ENCODE measurements around the gene OR51D1.

OR51D1 gene, protein sequence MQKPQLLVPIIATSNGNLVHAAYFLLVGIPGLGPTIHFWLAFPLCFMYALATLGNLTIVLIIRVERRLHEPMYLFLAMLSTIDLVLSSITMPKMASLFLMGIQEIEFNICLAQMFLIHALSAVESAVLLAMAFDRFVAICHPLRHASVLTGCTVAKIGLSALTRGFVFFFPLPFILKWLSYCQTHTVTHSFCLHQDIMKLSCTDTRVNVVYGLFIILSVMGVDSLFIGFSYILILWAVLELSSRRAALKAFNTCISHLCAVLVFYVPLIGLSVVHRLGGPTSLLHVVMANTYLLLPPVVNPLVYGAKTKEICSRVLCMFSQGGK

DNA sequence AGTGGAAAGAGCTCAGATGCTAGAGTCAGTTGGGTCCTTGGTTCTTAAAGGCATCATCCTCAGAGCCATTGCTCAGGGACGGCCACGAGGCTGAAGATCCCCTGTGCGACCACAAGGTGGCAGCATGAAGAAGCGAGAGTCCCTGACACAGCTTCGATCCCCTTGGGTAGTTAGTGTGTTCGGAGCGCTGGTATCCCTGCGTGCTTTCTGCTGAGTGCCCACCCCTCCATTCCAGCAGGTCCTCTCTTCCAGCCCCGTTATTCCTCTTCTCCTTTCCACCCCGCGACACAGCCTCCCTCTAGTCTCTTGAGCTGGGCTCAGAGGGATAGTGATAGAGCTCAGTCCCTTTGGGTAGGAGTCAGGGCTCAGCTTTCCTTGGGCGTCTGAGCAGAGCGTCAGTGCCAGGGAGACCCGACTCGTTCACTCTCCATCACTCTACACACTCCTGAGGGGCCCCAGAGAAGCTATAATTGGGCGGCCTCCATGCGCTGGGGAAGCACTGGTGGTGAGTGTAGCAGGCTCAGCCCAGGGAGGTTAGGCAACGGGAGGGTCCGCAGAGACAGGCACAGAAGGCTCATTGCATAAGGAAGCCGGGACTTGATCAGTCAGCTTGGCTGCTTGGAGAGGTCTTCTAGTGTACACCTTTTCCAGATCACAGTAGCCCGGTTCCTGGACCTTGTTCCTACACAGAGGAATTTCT, at the start of gene OR51D1:
OR51D1 (plus strand) TSS at position 516 of the 700 bp plus-strand sequence. CDS start 2,314 bp downstream, outside the sequence.
- peak; percentile 45 for DNase-seq (ENCODE audit: low read depth, low spot score)

DNA sequence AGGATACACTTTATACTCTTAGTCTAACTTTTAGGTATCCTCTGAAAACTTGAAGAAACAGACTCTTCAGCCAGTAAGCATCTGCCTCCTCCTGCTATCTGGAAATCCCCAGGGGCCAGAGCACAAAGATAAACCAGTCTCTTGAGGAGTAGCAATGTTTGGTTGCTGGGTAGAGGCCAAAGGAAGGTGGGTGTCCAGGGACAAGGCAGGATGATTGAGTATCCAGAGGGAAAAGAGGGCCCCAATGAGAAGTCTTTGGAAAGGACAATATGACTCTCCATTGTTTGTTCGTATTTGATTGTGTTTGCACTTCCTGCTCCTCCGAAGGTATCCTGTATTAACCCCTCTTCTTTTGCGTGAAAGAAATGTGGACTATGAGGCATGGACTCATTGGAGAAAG, 48.3 kb upstream of the OR51D1 start:
- DNase-seq (ENCODE audit: low read depth, low spot score), result no peak

GRCh38 chr11:4593739-4594138, 43.5 kb upstream of the OR51D1 start, which contains the start of gene OR52I1:
TSS of gene OR52I1 (plus strand) at chr11:4594039. CDS start at chr11:4594039, 0 bp downstream.
- DNase-seq (ENCODE audit: low read depth, low spot score), result no peak

DNA sequence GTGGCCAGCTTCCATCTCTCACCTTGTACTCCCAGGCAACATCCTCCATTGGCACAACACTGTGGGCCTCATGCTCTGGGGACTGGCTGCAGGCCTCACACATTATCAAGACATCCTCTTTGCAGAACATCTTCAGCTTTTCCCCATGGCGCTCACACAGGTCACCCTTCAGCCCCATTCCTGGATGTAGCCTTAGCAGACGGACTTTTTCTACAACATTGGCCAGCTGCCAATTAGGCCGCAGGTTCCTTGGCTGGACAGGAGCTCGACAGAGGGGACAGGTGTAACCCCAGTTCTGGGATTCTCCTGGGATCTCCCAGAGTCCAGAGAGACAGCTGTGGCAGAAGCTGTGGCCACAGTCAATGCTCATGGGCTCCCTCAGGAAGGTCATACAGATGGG, 32.2 kb upstream of the OR51D1 start:
- no peak for DNase-seq (ENCODE audit: low read depth, low spot score)

- no peak for DNase-seq (ENCODE audit: low read depth, low spot score)
Observed at GRCh38 chr11:4606231-4607015, 30.9 kb upstream of the OR51D1 start.

GRCh38 chr11:4607096-4607495, 30.2 kb upstream of the OR51D1 start:
- no peak for DNase-seq (ENCODE audit: low read depth, low spot score)

DNA sequence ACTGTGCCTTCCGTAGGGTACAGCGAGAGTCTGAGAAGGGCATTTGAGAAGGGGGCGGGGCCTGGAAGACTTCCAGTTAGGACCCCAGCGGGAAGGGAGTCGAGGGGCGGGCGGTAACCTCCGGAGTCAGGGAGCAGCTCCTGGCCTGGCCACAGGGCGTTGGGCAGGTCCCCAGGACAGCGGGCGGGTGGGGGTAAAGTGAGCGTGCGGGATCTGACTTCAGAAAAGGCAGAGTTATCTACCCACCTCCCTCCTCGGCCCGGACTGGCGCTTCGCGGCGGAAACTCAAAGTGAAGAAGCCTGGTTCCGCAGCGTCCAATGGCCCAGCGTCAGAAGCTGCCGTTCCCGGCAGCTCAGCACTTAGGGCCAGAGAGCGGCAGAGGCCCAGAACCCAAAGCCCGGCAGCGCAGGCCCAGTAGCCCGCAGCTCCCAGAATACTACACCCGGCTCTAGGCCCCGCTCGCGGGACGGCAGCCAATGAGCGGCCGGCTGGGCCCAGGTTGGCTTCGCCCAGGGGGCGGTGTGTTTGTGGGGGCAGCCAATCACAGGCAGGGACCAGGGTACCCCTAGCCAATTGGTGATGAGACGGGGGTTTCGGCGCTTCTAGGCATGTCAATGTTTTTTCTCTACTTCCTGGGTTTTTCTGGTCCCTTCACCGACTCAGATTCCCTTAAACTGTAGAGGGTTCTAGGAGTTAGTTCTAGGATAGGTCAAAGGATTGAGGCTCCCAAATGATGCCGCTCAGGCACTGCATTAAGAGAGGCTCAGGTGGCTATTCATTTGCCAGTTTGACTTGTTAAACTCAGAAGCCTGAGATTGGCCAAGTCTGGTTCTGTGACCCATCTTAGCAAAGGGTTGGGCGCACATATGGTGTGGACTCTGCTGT, 29.3 kb upstream of the OR51D1 start, which contains the start of gene TRIM68:
TRIM68 (minus strand) TSS at position 451 of the 886 bp plus-strand sequence. CDS start 2,727 bp downstream, outside the sequence.
- DNase-seq (ENCODE audit: low read depth, low spot score), result peak; percentile 69

DNA sequence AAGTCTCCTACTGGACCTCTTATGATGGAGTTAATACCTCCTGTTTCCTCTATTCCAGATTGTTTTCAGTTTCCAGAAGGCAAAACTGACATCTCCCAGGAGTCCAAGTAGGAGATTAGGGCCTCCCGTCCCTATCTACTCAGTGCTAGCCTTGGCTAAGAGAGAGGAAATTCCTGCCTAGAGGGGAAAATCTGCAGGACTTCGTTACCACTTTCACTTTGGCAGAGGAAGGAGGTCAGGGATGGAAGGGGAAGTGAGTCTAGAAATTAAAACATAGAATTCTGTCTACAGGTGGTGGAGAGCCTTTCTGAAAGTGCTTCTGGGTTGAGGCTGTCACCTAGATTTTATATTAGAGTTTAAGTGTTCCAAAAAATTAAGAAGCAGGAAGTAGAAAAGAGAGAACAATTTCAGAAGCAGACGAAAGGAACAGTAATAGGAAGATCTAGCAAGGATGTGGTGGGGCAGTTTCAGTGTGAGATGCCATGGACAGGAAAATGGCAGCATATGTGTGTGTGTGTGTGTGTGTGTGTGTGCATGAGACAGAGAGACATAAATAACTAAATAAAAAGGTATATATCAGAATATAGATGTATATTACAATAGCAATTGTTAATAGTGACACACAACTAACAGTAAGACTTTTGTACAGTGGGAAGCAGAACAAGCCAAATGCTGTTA, 26.9 kb upstream of the OR51D1 start:
- DNase-seq (ENCODE audit: low read depth, low spot score), result no peak

DNA sequence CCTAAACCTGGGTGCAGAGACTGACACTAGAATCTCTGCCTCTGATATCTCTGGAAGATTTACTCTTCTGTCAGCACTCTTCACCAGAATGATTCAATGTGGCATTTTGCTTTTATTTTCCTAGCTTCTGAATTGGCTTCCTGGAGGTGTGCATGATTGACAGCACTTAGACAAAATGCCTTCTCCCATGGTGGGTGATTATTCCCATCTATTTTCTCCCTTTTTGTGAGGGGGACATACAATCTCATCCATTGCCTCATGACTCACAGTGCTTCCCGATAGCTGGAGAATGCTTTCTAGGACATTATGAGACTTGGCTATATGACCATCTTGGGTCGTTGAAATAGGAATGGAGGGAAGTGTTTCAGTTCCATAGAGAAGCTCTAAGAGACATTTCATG, 25.3 kb upstream of the OR51D1 start:
- no peak for DNase-seq (ENCODE audit: low read depth, low spot score)

DNA sequence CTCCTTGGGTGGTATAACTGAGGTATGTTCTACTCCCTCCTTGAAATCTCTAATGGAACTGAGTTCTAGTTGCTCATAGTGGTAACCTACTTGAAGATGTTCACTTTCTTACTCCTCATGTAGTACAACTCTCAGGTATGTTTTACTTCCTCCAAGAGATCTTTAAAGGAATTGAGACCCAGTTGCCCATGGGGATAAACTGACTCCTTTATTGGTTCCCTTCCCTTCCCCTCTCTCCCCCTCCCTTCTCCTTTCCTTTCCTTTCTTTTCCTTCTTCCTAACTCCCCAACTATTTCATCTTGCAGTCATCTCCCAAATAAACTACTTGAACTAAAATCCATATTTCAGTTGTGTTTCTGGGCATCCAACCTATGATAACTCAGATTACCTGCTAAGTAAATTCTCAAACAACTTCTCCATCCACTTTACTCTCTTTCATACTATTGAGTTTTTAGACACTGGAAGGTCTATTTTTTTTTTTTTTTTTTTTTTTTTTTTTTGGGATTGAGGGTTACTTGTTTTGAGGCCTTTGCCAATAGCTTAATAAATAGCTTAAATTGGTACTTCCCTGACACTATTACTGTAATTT, 21.3 kb upstream of the OR51D1 start:
- no peak for DNase-seq (ENCODE audit: low read depth, low spot score)

GRCh38 chr11:4619514-4619913, 17.8 kb upstream of the OR51D1 start:
- no peak for DNase-seq (ENCODE audit: low read depth, low spot score)

- peak; percentile 52 for DNase-seq (ENCODE audit: low read depth, low spot score)
Observed at GRCh38 chr11:4626207-4627099, 10.8 kb upstream of the OR51D1 start.

DNA sequence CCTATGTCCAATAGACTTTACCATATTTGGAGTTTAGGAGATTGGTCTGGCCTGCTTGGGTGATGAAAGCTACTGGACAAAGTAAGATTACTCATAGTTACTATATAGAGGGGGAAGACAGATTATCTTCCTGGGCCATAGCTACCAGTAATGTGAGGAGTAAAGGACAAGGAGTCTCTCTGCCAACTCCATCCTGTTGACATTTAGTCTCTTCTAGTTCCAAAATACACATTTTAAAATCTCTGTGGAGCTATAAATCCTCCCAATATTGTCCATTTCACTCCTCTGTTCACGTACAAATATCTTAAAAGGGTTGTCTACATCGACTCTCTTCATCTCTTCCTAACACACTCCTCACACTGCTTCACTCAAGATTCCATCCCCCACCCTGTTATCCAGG, 1.1 kb upstream of the OR51D1 start:
- DNase-seq (ENCODE audit: low read depth, low spot score), result no peak

GRCh38 chr11:4637662-4638047, 378 bp downstream of the OR51D1 start:
- DNase-seq (ENCODE audit: low read depth, low spot score), result no peak

DNA sequence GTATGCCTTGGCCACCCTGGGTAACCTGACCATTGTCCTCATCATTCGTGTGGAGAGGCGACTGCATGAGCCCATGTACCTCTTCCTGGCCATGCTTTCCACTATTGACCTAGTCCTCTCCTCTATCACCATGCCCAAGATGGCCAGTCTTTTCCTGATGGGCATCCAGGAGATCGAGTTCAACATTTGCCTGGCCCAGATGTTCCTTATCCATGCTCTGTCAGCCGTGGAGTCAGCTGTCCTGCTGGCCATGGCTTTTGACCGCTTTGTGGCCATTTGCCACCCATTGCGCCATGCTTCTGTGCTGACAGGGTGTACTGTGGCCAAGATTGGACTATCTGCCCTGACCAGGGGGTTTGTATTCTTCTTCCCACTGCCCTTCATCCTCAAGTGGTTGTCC, 2.7 kb downstream of the OR51D1 start:
- DNase-seq (ENCODE audit: low read depth, low spot score), result no peak

GRCh38 chr11:4641501-4641900, 4.2 kb downstream of the OR51D1 start:
- no peak for DNase-seq (ENCODE audit: low read depth, low spot score)

DNA sequence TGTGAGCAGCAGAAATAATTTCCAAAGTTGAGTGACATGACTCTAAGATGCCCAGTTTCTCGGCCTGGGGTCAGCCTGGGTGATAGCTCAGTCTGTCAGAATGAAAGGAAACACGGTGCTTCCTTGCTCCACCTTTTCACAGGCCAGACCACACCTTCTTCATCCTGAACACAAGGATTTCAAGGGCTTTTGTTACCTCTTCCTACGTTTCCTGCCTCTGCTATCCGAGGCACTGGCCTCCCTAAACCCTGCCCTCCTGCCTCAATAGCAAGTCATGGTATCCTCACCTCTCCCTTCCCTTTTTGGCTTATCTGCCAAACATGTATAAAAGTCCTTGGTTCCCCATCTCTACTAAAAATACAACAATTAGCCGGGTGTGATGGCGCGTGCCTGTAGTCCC, 4.8 kb downstream of the OR51D1 start:
- DNase-seq (ENCODE audit: low read depth, low spot score), result no peak

DNA sequence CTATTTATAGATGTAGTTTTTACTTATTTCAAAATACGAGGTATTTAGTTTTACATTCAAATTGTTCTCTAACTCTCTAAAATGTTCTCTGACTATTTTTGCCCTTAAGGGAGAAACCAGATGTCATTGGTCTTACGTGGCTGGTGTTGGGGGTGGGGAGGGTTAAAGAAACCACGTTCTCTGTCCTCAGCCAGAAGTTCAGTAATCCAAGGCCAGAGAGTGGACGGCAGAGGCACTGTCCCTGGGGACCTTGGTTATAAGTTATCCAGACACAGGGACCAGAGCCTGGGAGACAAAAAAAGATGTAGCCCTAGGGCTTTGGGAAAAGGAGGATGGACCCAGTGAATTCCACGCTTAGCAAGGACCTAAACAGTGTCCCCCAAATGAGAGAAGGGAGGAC, 5.8 kb downstream of the OR51D1 start:
- DNase-seq (ENCODE audit: low read depth, low spot score), result no peak

GRCh38 chr11:4643682-4644081, 6.4 kb downstream of the OR51D1 start, which contains the start of gene OR51E1:
TSS of gene OR51E1 (plus strand) at chr11:4643982. CDS start at chr11:4652527, 8,545 bp downstream.
- no peak for DNase-seq (ENCODE audit: low read depth, low spot score)

All from iPS DF 19.7 (cell line).